ENCODE data around the gene CFAP43.

DNA sequence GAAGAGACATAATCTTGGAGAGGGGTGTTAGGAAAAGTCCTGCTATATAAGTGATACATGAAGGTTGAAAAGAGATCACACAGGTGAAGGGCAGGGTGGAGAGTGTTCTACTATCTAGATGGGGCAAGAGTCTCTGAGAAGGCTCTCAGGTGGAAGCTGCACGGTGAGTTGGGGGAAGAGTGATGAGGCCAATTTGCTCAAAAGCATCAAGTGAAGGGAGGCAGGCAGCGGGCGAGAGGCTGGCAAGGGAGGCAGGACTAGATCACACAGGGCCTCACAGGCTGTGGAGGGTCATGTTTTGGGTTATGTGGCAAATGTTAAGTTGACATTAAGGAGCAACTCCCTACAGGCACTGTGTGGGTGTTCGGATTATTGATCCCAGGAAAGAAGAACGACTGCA, 143.9 kb downstream of the CFAP43 start:
- TF ChIP-seq RELA (CRISPR knock-in tag; IDR thresholded peaks at IDR 0.05; ENCODE audit: borderline replicate concordance) (no peak), NFYB (CRISPR knock-in tag; conservative IDR thresholded peaks at IDR 0.05; ENCODE audit: low read depth) (no peak), USF1 (CRISPR knock-in tag; IDR thresholded peaks at IDR 0.05) (no peak), GTF2I (CRISPR knock-in tag; conservative IDR thresholded peaks at IDR 0.05) (no peak)
- TF ChIP-seq, protein P1, sequence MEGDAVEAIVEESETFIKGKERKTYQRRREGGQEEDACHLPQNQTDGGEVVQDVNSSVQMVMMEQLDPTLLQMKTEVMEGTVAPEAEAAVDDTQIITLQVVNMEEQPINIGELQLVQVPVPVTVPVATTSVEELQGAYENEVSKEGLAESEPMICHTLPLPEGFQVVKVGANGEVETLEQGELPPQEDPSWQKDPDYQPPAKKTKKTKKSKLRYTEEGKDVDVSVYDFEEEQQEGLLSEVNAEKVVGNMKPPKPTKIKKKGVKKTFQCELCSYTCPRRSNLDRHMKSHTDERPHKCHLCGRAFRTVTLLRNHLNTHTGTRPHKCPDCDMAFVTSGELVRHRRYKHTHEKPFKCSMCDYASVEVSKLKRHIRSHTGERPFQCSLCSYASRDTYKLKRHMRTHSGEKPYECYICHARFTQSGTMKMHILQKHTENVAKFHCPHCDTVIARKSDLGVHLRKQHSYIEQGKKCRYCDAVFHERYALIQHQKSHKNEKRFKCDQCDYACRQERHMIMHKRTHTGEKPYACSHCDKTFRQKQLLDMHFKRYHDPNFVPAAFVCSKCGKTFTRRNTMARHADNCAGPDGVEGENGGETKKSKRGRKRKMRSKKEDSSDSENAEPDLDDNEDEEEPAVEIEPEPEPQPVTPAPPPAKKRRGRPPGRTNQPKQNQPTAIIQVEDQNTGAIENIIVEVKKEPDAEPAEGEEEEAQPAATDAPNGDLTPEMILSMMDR (IDR thresholded peaks at IDR 0.05), result no peak

Data from WTC11 (cell line).